PC-3 (cell line): ENCODE measurements around the gene TRPC4AP. TPM values are rescaled to one million over a fixed set of nuclear protein-coding genes. Genes with fewer than 3 reads are reported as not detected.
"Not testable (repeated sequence)": the region's sequence is repeated elsewhere in the genome, so short reads cannot be mapped to it uniquely, and the experiment has no call there.

ENCODE experiments used
- ATAC-seq: fragments of 200-7000 bp; cut with Tn5 transposase; 2 replicates; pipeline ENCODE4 v1.9.1; 2020; ENCODE audit warnings: mild to moderate bottlenecking, moderate library complexity
- BruUV-seq: library from RNA; stranded (reverse); fragments of 400-500 nt; replicated peaks from 2 replicates; lab custom pipeline; 2021; lab: Mats Ljungman, UMichigan
- CTCF ChIA-PET: fragments of 300-600 bp; sonication (Branson Sonifier 250); formaldehyde crosslinking; loops from one replicate; lab custom pipeline; 2022; ENCODE audit warnings: antibody characterized with exemption; lab: Charles Lee
- POLR2A ChIA-PET: fragments of 300-600 bp; sonication (Branson Sonifier 250); formaldehyde crosslinking; loops from one replicate; lab custom pipeline; 2022; ENCODE audit warnings: antibody characterized with exemption; ENCODE audit not compliant: unreplicated experiment; lab: Charles Lee
- DNase-seq: peaks from one replicate; pipeline ENCODE4 v3.0.0-alpha.2; 2015
- H2AFZ ChIP-seq: fragments of 300-600 bp; sonication (generic); 2 replicates; pipeline ENCODE4 v1.6.0; 2016; ENCODE audit warnings: antibody characterized with exemption, low read length
- H3F3A ChIP-seq: fragments of 300-600 bp; sonication (generic); one replicate; pipeline ENCODE4 v1.6.0; 2017; ENCODE audit warnings: antibody characterized with exemption, low read length, control low read depth, mild to moderate bottlenecking; ENCODE audit not compliant: unreplicated experiment
- H3K27ac ChIP-seq: fragments of 300-600 bp; sonication (generic); 2 replicates; pipeline ENCODE4 v1.5.1; 2016; ENCODE audit warnings: mild to moderate bottlenecking, low read length
- H3K27me3 ChIP-seq: fragments of 300-600 bp; sonication (generic); 2 replicates; pipeline ENCODE4 v1.6.1; 2016; ENCODE audit warnings: low read length, mixed read lengths
- H3K36me3 ChIP-seq: fragments of 300-600 bp; sonication (generic); 2 replicates; pipeline ENCODE4 v1.6.1; 2016; ENCODE audit warnings: low read depth, mixed run types, low read length, mixed read lengths
- H3K4me1 ChIP-seq: fragments of 300-600 bp; sonication (generic); 2 replicates; pipeline ENCODE4 v1.5.1; 2016; ENCODE audit warnings: low read length; ENCODE audit not compliant: insufficient read depth
- H3K4me2 ChIP-seq: fragments of 300-600 bp; sonication (generic); 2 replicates; pipeline ENCODE4 v1.6.0; 2016; ENCODE audit warnings: low read length
- H3K4me3 ChIP-seq: fragments of 300-600 bp; sonication (generic); 2 replicates; pipeline ENCODE4 v1.5.1; 2016; ENCODE audit warnings: mild to moderate bottlenecking, low read length, mixed read lengths
- H3K79me2 ChIP-seq: fragments of 300-600 bp; sonication (generic); 2 replicates; pipeline ENCODE4 v1.6.1; 2017; ENCODE audit warnings: low read length, mixed read lengths
- H3K9ac ChIP-seq: fragments of 300-600 bp; sonication (generic); 2 replicates; pipeline ENCODE4 v1.6.0; 2016; ENCODE audit warnings: mild to moderate bottlenecking, low read length
- H3K9me2 ChIP-seq: fragments of 300-600 bp; sonication (generic); replicated peaks from 2 replicates; pipeline ENCODE4 v1.6.1; 2016; ENCODE audit warnings: mixed run types, low read length, mixed read lengths
- H3K9me3 ChIP-seq: fragments of 300-600 bp; sonication (generic); 2 replicates; pipeline ENCODE4 v1.6.1; 2016; ENCODE audit warnings: low read length, mixed read lengths
- H4K20me1 ChIP-seq: fragments of 300-600 bp; sonication (generic); 2 replicates; pipeline ENCODE4 v1.6.1; 2016; ENCODE audit warnings: low read length, mixed read lengths
- EZH2 ChIP-seq: fragments of 300-600 bp; sonication (generic); IDR thresholded peaks from one replicate; pipeline ENCODE4 v1.6.1; 2017; ENCODE audit warnings: antibody characterized with exemption, mild to moderate bottlenecking, low read length; ENCODE audit not compliant: unreplicated experiment
- EZH2phosphoT487 ChIP-seq: fragments of 300-600 bp; sonication (generic); IDR thresholded peaks from 2 replicates; pipeline ENCODE4 v1.6.1; 2018; ENCODE audit warnings: mild to moderate bottlenecking, antibody characterized with exemption, low read length, borderline replicate concordance
- intact Hi-C: fragments of 100-400 bp; cut with micrococcal nuclease; formaldehyde crosslinking; loops from 2 replicates; pipeline ENCODE4 v1.9.0; 2023
- total RNA-seq: library from RNA; depleted of rRNA; stranded (reverse); fragments of >200 nt; gene quantifications from 2 replicates; pipeline ENCODE4 v1.2.3, GENCODE V29; 2014
- TF ChIP-seq, protein P1 (sequence below): fragments of 300-600 bp; sonication (generic); conservative IDR thresholded peaks from 2 replicates; pipeline ENCODE4 v1.5.1; 2017; ENCODE audit warnings: antibody characterized with exemption, low read depth, mild to moderate bottlenecking, low read length

The TRPC4AP gene
- total RNA-seq, 1 experiment from 2014 or later = 46.9 TPM

DNA sequence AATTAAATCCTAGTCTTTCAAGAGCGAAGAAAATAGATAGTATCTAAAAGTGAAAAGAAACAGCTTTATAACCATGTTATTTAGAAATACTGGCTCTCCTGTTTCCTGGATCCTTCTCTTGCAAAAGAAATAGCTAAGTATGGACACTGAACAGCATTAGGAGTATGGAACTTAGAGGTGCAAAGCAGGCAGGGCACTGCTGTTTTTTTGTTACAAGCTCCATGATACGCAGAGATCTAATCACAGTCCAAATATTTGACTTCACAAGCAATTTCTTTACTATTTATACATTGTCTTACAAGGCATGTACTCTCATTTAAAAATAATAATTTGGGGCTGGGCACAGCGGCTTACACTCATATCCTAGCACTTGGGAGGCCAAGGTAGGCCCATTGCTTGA is 7.6 kb downstream of the TRPC4AP start:
- Histone ChIP-seq H3K9ac (no peak overlapping the region), H3K4me2 (no peak overlapping the region), H3K4me3 (no peak overlapping the region), H3K36me3 (no peaks in the 10 kb centered on the region), H4K20me1 (peaks cover 22% of the 10 kb centered on the region), H3K9me2 (no peaks in the 10 kb centered on the region), H2AFZ (no peak overlapping the region), H3K9me3 (no peaks in the 10 kb centered on the region), H3K79me2 (peaks cover 93% of the 10 kb centered on the region), H3F3A (no peaks in the 10 kb centered on the region), H3K27ac (no peak overlapping the region), H3K4me1 (no peaks in the 10 kb centered on the region), H3K27me3 (no peaks in the 10 kb centered on the region)
- ChIA-PET CTCF (interaction anchor here (0.5 kb wide), 1 partner anchor 11 kb away, joined by 5 read pairs; no protein-coding TSS in a partner anchor), POLR2A (interaction anchor here (0.6 kb wide), 1 partner anchor 31 kb away, joined by 3 read pairs; no protein-coding TSS in a partner anchor)
- DNase-seq (no peak), ATAC-seq (no peak)
- TF ChIP-seq, protein P1, sequence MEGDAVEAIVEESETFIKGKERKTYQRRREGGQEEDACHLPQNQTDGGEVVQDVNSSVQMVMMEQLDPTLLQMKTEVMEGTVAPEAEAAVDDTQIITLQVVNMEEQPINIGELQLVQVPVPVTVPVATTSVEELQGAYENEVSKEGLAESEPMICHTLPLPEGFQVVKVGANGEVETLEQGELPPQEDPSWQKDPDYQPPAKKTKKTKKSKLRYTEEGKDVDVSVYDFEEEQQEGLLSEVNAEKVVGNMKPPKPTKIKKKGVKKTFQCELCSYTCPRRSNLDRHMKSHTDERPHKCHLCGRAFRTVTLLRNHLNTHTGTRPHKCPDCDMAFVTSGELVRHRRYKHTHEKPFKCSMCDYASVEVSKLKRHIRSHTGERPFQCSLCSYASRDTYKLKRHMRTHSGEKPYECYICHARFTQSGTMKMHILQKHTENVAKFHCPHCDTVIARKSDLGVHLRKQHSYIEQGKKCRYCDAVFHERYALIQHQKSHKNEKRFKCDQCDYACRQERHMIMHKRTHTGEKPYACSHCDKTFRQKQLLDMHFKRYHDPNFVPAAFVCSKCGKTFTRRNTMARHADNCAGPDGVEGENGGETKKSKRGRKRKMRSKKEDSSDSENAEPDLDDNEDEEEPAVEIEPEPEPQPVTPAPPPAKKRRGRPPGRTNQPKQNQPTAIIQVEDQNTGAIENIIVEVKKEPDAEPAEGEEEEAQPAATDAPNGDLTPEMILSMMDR = no peak
- TF ChIP-seq EZH2 (no peak), EZH2phosphoT487 (no peak)
- no TSS peak for BruUV-seq
- intact Hi-C loops = no loop called here

DNA sequence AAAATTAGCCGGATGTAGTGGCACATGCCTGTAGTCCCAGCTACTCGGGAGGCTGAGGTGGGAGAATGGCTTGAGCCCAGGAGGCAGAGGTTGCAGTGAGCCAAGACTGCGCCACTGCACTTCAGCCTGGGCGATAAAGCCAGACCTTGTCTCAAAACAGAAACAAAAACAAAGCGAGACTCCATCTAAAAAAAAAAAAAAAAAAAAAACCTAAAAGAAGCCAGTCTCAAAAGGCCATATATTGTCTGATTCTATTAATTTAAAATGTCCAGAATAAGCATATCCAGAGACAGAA is 12.3 kb downstream of the TRPC4AP start:
- BruUV-seq, H3F3A ChIP-seq, H3K9me3 ChIP-seq, H3K9me2 ChIP-seq, POLR2A ChIA-PET, H3K4me3 ChIP-seq, H3K27ac ChIP-seq, CTCF ChIA-PET, H3K4me1 ChIP-seq, DNase-seq, H3K9ac ChIP-seq, intact Hi-C loops, H3K4me2 ChIP-seq, H2AFZ ChIP-seq, H3K27me3 ChIP-seq, ATAC-seq: not testable (repeated sequence)
- Histone ChIP-seq H3K79me2 (peaks cover 62% of the 10 kb centered on the region), H4K20me1 (peaks cover 12% of the 10 kb centered on the region), H3K36me3 (peaks cover 15% of the 10 kb centered on the region)

DNA sequence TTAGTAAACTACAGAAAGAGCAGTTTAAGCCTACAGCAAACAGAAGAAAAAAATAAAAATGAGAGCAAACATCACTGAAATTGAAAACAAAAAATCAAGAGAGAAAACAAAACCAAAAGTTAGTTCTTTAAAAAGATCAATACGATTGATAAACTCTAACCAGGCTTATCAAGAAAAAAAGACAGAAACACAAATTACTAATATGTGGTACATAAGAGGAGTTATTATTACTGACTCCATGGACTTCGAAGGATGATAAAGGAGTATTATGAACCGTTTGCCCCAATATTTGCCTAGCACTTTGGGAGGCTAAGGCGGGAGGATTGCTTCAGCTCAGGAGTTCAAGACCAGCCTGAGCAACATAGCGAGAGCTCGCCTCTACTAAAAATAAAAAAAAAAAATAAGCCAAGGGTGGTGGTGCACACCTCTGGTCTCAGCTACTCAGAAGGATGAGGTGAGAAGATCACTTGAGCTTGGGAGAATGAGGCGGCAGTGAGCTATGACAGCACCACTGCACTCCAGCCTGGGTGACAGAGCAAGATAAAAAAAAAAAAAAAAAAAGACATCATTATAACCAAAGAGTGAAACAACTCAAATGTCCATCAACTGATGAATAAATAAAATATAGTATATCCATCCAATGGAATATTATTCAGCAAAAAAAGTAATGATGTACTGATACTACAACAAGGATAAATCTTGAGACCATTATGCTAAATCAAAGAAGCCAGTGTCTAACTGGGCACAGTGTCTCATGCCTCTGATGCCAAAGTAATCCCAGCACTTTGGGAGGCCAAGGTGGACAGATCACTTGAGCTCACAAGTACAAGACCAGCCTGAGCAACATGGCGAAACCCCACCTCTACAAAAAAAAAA is 12.9 kb downstream of the TRPC4AP start:
- Histone ChIP-seq H3F3A (no peaks in the 10 kb centered on the region), H3K9me2 (no peaks in the 10 kb centered on the region), H4K20me1 (peaks cover 8% of the 10 kb centered on the region; the same call in 1 of the 2 replicates), H3K27me3 (no peaks in the 10 kb centered on the region), H3K36me3 (peaks cover 15% of the 10 kb centered on the region), H3K9ac (no peak overlapping the region), H2AFZ (no peak overlapping the region), H3K9me3 (no peaks in the 10 kb centered on the region), H3K79me2 (peaks cover 57% of the 10 kb centered on the region), H3K4me3 (no peak overlapping the region), H3K4me1 (no peaks in the 10 kb centered on the region), H3K27ac (no peak overlapping the region), H3K4me2 (no peak overlapping the region)
- ATAC-seq = no peak
- ChIA-PET POLR2A (no interaction called here), CTCF (no interaction called here)
- TF ChIP-seq, protein P1 = no peak
- TF ChIP-seq EZH2 (no peak), EZH2phosphoT487 (no peak)
- DNase-seq = no peak
- intact Hi-C loops = no loop called here
- BruUV-seq = no TSS peak
